Right lobe of liver (tissue), 4 donors: Measurements from ENCODE around the gene EDC3.

Experiments
- CTCF ChIP-seq, 4 donors: fragments of 200-600 bp in 3 of 4; fragments of 450-650 bp in 1 of 4; IDR thresholded peaks; one replicate each; pipeline versions ENCODE4 v1.5.1 to v1.8.0; 2016 to 2022; ENCODE audit warnings: antibody characterized with exemption in 4 of 4, mild to moderate bottlenecking in 2 of 4
- POLR2A ChIP-seq: fragments of 450-650 bp; IDR thresholded peaks from one replicate; pipeline ENCODE4 v1.6.1; 2017; ENCODE audit warnings: antibody characterized with exemption, mild to moderate bottlenecking
- donor health status: DM: no; HTN: no; CAD: no.
- donor health status: DM: no; HTN: no; CAD: no.
- donor health status: DM: no; HTN: yes; CAD: no.

- no peak for TF ChIP-seq POLR2A
- no peak for TF ChIP-seq CTCF (IDR thresholded peaks at IDR 0.05)
These were observed 66.9 kb downstream of the EDC3 start for GRCh38 chr15:74628949-74629348.
